ENCODE data around the gene DDAH1. TPM values are rescaled to one million over a fixed set of nuclear protein-coding genes. Genes with fewer than 3 reads are reported as not detected.

Gene DDAH1
- total and polyA plus RNA-seq, 2 experiments from 2014 or later = 19.5 to 49.8 TPM

GRCh38 chr1:85433096-85433495, 31.9 kb downstream of the DDAH1 start:
- H3K36me3 ChIP-seq (replicated peaks; ENCODE audit: insufficient read depth, low read depth) = no peaks in the 10 kb centered on the region
- no peak for TF ChIP-seq CTCF (IDR thresholded peaks at IDR 0.05; ENCODE audit: poor library complexity)
- no peak for TF ChIP-seq EZH2phosphoT487 (IDR thresholded peaks at IDR 0.05; ENCODE audit: low read depth, severe bottlenecking, unreplicated experiment)
- no peak for TF ChIP-seq EZH2 (IDR thresholded peaks at IDR 0.05; ENCODE audit: borderline replicate concordance)
- H4K20me1 ChIP-seq (ENCODE audit: insufficient read depth, poor library complexity, severe bottlenecking) = peaks cover 4% of the 10 kb centered on the region
- H3K4me3 ChIP-seq = no peak overlapping the region
- no peak overlapping the region for H3K27ac ChIP-seq
- no peaks in the 10 kb centered on the region for H3K27me3 ChIP-seq
- H3K9me3 ChIP-seq (ENCODE audit: low read depth) = no peaks in the 10 kb centered on the region
- peaks cover 36% of the 10 kb centered on the region for H3K79me2 ChIP-seq
- no peak overlapping the region for H3K4me2 ChIP-seq
- DNase-seq (ENCODE audit: low spot score) = no peak
- H3K4me1 ChIP-seq (ENCODE audit: insufficient read depth) = no peaks in the 10 kb centered on the region
- H2AFZ ChIP-seq = no peak overlapping the region
- no peaks in the 10 kb centered on the region for H3K9me2 ChIP-seq (replicated peaks; ENCODE audit: insufficient read depth)
- WGBS (ENCODE audit: low lambda C conversion rate, missing lambda C conversion rate) = 76% methylated on average over 5 of the region's 5 CpGs

DNA sequence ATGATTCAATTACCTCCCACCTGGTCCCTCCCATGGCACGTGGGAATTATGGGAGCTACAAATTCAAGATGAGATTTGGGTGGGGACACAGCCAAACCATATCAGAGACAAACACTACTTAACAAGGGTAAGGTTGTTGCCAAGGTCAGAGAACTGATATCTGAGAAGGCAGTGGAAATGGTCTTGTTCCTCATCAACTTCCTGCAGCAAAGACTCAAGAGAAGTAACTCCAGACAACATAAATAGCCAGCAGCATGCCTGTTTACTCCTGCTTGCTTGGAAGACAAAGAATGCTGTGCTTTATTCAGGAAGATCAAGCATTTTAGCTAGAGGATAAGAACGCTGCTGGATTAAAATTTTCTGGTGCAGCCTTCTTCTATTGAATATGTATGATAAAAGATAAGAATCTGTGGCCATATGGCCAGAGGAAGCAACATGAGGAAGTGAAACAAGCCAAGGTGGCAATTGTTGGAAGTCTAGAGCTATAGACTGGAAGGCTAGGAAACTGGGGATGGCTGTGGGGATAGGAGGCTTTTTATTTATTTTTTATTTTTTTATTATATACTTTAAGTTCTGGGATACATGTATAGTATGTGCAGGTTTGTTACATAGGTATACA, 36.4 kb downstream of the DDAH1 start:
- no peaks in the 10 kb centered on the region for H3K4me1 ChIP-seq (ENCODE audit: insufficient read depth)
- DNase-seq (ENCODE audit: low spot score) = no peak
- no peak overlapping the region for H3K4me2 ChIP-seq
- H4K20me1 ChIP-seq (ENCODE audit: insufficient read depth, poor library complexity, severe bottlenecking) = peaks cover 3% of the 10 kb centered on the region
- WGBS (ENCODE audit: low lambda C conversion rate, missing lambda C conversion rate) = 92% methylated on average over 2 of the region's 2 CpGs
- no peaks in the 10 kb centered on the region for H3K9me2 ChIP-seq (replicated peaks; ENCODE audit: insufficient read depth)
- no peak overlapping the region for H3K27ac ChIP-seq
- TF ChIP-seq EZH2 (IDR thresholded peaks at IDR 0.05; ENCODE audit: borderline replicate concordance) (no peak), CTCF (IDR thresholded peaks at IDR 0.05; ENCODE audit: poor library complexity) (no peak), EZH2phosphoT487 (IDR thresholded peaks at IDR 0.05; ENCODE audit: low read depth, severe bottlenecking, unreplicated experiment) (no peak)
- peaks cover 28% of the 10 kb centered on the region for H3K79me2 ChIP-seq
- no peak overlapping the region for H2AFZ ChIP-seq
- no peaks in the 10 kb centered on the region for H3K27me3 ChIP-seq
- H3K36me3 ChIP-seq (replicated peaks; ENCODE audit: insufficient read depth, low read depth) = no peaks in the 10 kb centered on the region
- no peaks in the 10 kb centered on the region for H3K9me3 ChIP-seq (ENCODE audit: low read depth)
- H3K4me3 ChIP-seq = no peak overlapping the region

DNA sequence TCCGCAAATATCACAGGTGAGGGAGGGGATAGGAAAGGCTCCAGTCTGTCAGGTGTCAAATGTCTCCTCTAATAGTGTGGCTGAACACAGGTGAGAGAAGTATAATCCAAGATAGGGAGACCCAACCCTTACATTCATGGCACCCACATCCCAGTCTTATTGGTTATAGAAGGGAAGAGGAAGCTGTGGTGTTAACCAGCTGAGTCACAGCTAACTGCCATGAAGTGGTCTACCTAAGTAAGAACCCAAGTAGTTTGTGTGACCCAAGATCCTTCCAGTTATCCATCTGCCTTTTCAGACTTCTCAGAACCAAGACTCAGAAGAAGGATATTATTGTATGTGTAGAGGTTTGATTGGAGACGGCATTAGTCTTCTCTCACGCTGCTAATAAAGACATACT, 37.1 kb downstream of the DDAH1 start:
- no peaks in the 10 kb centered on the region for H3K27me3 ChIP-seq
- no peaks in the 10 kb centered on the region for H3K4me1 ChIP-seq (ENCODE audit: insufficient read depth)
- TF ChIP-seq EZH2 (IDR thresholded peaks at IDR 0.05; ENCODE audit: borderline replicate concordance) (no peak), CTCF (IDR thresholded peaks at IDR 0.05; ENCODE audit: poor library complexity) (no peak), EZH2phosphoT487 (IDR thresholded peaks at IDR 0.05; ENCODE audit: low read depth, severe bottlenecking, unreplicated experiment) (no peak)
- H2AFZ ChIP-seq = no peak overlapping the region
- peaks cover 25% of the 10 kb centered on the region for H3K79me2 ChIP-seq
- H3K9me2 ChIP-seq (replicated peaks; ENCODE audit: insufficient read depth) = no peaks in the 10 kb centered on the region
- H3K9me3 ChIP-seq (ENCODE audit: low read depth) = no peaks in the 10 kb centered on the region
- no peak overlapping the region for H3K27ac ChIP-seq
- H4K20me1 ChIP-seq (ENCODE audit: insufficient read depth, poor library complexity, severe bottlenecking) = no peaks in the 10 kb centered on the region
- no peak overlapping the region for H3K4me2 ChIP-seq
- DNase-seq (ENCODE audit: low spot score) = no peak
- WGBS (ENCODE audit: low lambda C conversion rate, missing lambda C conversion rate) = 88% methylated on average over 3 of the region's 3 CpGs
- no peaks in the 10 kb centered on the region for H3K36me3 ChIP-seq (replicated peaks; ENCODE audit: insufficient read depth, low read depth)
- no peak overlapping the region for H3K4me3 ChIP-seq
